ENCODE data around the gene AVPR2. TPM values are rescaled to one million over a fixed set of nuclear protein-coding genes. Genes with fewer than 3 reads are reported as not detected.
A peak's percentile ranks its signal among the peaks of the same experiment; 100 is the strongest.

AVPR2 gene
- polyA plus RNA-seq, 1 donor from 2014 or later: not detected

- Mint-ChIP-seq H3K4me1 (peaks cover 8 to 22% (median 15%) of the 10 kb centered on the region in 3 donors), H3K27me3 (no peaks in the 10 kb centered on the region)
Observed at GRCh38 chrX:153934148-153934761, 29.8 kb downstream of the AVPR2 start.

GRCh38 chrX:153934762-153935325, 30.4 kb downstream of the AVPR2 start, which contains the start of gene NAA10:
TSS of gene NAA10 (minus strand) at chrX:153935037. CDS start at chrX:153934904, 133 bp downstream.
- Mint-ChIP-seq H3K9me3 (no peaks in the 10 kb centered on the region), H3K4me3 (peak within 1 kb of the TSS; percentile 87 to 94 (median 91)), H3K27me3 (no peaks in the 10 kb centered on the region), H3K27ac (peak within 1 kb of the TSS; percentile 80 to 93 (median 82)), H3K4me1 (peaks cover 8 to 20% (median 14%) of the 10 kb centered on the region in 3 donors), H3K36me3 (peaks cover 3% of the 10 kb centered on the region)

More at GRCh38 chrX:153934148-153934761, 29.8 kb downstream of the AVPR2 start:
- Mint-ChIP-seq H3K9me3 (no peaks in the 10 kb centered on the region), H3K27ac (peak overlapping the region; percentile 80 to 93 (median 82)), H3K4me3 (peak overlapping the region; percentile 87 to 94 (median 91)), H3K36me3 (peaks cover 3% of the 10 kb centered on the region)

GRCh38 chrX:153935326-153935851, 30.9 kb downstream of the AVPR2 start:
- H3K4me3 Mint-ChIP-seq: peak overlapping the region; percentile 74 to 86 (median 80)
- peaks cover 3% of the 10 kb centered on the region for H3K36me3 Mint-ChIP-seq
- H3K4me1 Mint-ChIP-seq: peaks cover 8 to 20% (median 14%) of the 10 kb centered on the region in 3 donors
- H3K27ac Mint-ChIP-seq: peak overlapping the region; percentile 39 to 49 (median 46)
- peaks cover 2% of the 10 kb centered on the region for H3K27me3 Mint-ChIP-seq
- no peaks in the 10 kb centered on the region for H3K9me3 Mint-ChIP-seq

GRCh38 chrX:153937056-153937455, 32.6 kb downstream of the AVPR2 start:
- Mint-ChIP-seq H3K4me1 (peaks cover 8 to 19% (median 17%) of the 10 kb centered on the region in 3 donors), H3K9me3 (no peaks in the 10 kb centered on the region)

GRCh38 chrX:153938226-153938786, 33.8 kb downstream of the AVPR2 start:
- no peaks in the 10 kb centered on the region for H3K9me3 Mint-ChIP-seq
- H3K4me3 Mint-ChIP-seq: peak overlapping the region in 2 of 4 donors; percentile 14 to 43
- H3K4me1 Mint-ChIP-seq: peaks cover 8 to 17% (median 17%) of the 10 kb centered on the region in 3 donors
- peaks cover 3% of the 10 kb centered on the region for H3K36me3 Mint-ChIP-seq
- peaks cover 2% of the 10 kb centered on the region for H3K27me3 Mint-ChIP-seq
- no peak overlapping the region for H3K27ac Mint-ChIP-seq

More at GRCh38 chrX:153937056-153937455, 32.6 kb downstream of the AVPR2 start:
- Mint-ChIP-seq H3K36me3 (peaks cover 3% of the 10 kb centered on the region), H3K4me3 (peak overlapping the region in 1 of 4 donors; percentile 42), H3K27ac (no peak overlapping the region), H3K27me3 (peaks cover 2% of the 10 kb centered on the region)

GRCh38 chrX:153939573-153939972, 35.1 kb downstream of the AVPR2 start:
- Mint-ChIP-seq H3K27ac (no peak overlapping the region), H3K27me3 (peaks cover 3% of the 10 kb centered on the region), H3K36me3 (peaks cover 3% of the 10 kb centered on the region), H3K9me3 (no peaks in the 10 kb centered on the region), H3K4me3 (no peak overlapping the region), H3K4me1 (peaks cover 0 to 12% (median 9%) of the 10 kb centered on the region in 3 donors)

- H3K27me3 Mint-ChIP-seq: peaks cover 3% of the 10 kb centered on the region
- peaks cover 0 to 14% (median 6%) of the 10 kb centered on the region in 3 donors for H3K4me1 Mint-ChIP-seq
- no peaks in the 10 kb centered on the region for H3K9me3 Mint-ChIP-seq
- H3K27ac Mint-ChIP-seq: peak overlapping the region in 1 of 3 donors; percentile 36
- peak overlapping the region in 2 of 4 donors; percentile 23 to 31 for H3K4me3 Mint-ChIP-seq
- peaks cover 3% of the 10 kb centered on the region for H3K36me3 Mint-ChIP-seq
Observed at GRCh38 chrX:153941336-153942252, 37.1 kb downstream of the AVPR2 start.

- H3K4me3 Mint-ChIP-seq: peak within 1 kb of the TSS in 3 of 4 donors; percentile 77 to 92 (median 89)
- peaks cover 3% of the 10 kb centered on the region for H3K27me3 Mint-ChIP-seq
- peak within 1 kb of the TSS; percentile 14 to 98 (median 89) for H3K27ac Mint-ChIP-seq
- peaks cover 5% of the 10 kb centered on the region for H3K36me3 Mint-ChIP-seq
- no peaks in the 10 kb centered on the region for H3K9me3 Mint-ChIP-seq
- peaks cover 6 to 13% (median 6%) of the 10 kb centered on the region in 3 donors for H3K4me1 Mint-ChIP-seq
Observed at GRCh38 chrX:153944140-153944799, 39.8 kb downstream of the AVPR2 start, which contains the start of gene RENBP. TSS of gene RENBP (minus strand) at chrX:153944643. CDS start at chrX:153944610, 33 bp downstream.

GRCh38 chrX:153944800-153945150, 40.3 kb downstream of the AVPR2 start:
- Mint-ChIP-seq H3K36me3 (peaks cover 5% of the 10 kb centered on the region), H3K27ac (peak overlapping the region in 2 of 3 donors; percentile 7 to 98), H3K4me3 (peak overlapping the region in 2 of 4 donors; percentile 77 to 89)

GRCh38 chrX:153945956-153946943, 41.8 kb downstream of the AVPR2 start:
- peaks cover 1% of the 10 kb centered on the region for H3K27me3 Mint-ChIP-seq
- H3K36me3 Mint-ChIP-seq: peaks cover 3% of the 10 kb centered on the region
- H3K4me3 Mint-ChIP-seq: no peak overlapping the region
- peak overlapping the region in 1 of 3 donors; percentile 14 for H3K27ac Mint-ChIP-seq
- H3K9me3 Mint-ChIP-seq: no peaks in the 10 kb centered on the region
- H3K4me1 Mint-ChIP-seq: peaks cover 4 to 11% (median 6%) of the 10 kb centered on the region in 3 donors

More at GRCh38 chrX:153944800-153945150, 40.3 kb downstream of the AVPR2 start:
- Mint-ChIP-seq H3K4me1 (peaks cover 6 to 13% (median 6%) of the 10 kb centered on the region in 3 donors), H3K27me3 (peaks cover 3% of the 10 kb centered on the region), H3K9me3 (no peaks in the 10 kb centered on the region)

- Mint-ChIP-seq H3K4me1 (peaks cover 4 to 10% (median 6%) of the 10 kb centered on the region in 3 donors), H3K9me3 (no peaks in the 10 kb centered on the region), H3K27ac (peak overlapping the region in 2 of 3 donors; percentile 75 to 90), H3K36me3 (peaks cover 2% of the 10 kb centered on the region), H3K27me3 (peaks cover 1% of the 10 kb centered on the region), H3K4me3 (peak overlapping the region in 2 of 4 donors; percentile 43 to 63)
Observed at GRCh38 chrX:153947009-153947769, 42.7 kb downstream of the AVPR2 start.

GRCh38 chrX:153948002-153948466, 43.6 kb downstream of the AVPR2 start:
- Mint-ChIP-seq H3K27me3 (peaks cover 1% of the 10 kb centered on the region), H3K4me3 (no peak overlapping the region), H3K36me3 (peaks cover 2% of the 10 kb centered on the region), H3K27ac (peak overlapping the region in 2 of 3 donors; percentile 35 to 67), H3K4me1 (peaks cover 4 to 10% (median 6%) of the 10 kb centered on the region in 3 donors), H3K9me3 (no peaks in the 10 kb centered on the region)
